ENCODE data around the gene STARD5. TPM values are rescaled to one million over a fixed set of nuclear protein-coding genes. Genes with fewer than 3 reads are reported as not detected.
A peak's percentile ranks its signal among the peaks of the same experiment; 100 is the strongest.

The STARD5 gene
- total RNA-seq, 3 donors from 2014 or later (not counting 1 experiment from before 2014, with no cell fraction given) = 4.7 to 6.6 (median 6.3) TPM

- intact Hi-C loops (cut with micrococcal nuclease) = no loop called here
- H3K27me3 Mint-ChIP-seq (ENCODE audit: low read depth in 2 of 2) = no peaks in the 10 kb centered on the region
- no peak overlapping the region for H3K4me3 ChIP-seq (ENCODE audit: low read length)
- peaks cover 17 to 18% of the 10 kb centered on the region in 2 donors for H3K4me1 Mint-ChIP-seq
- no peaks in the 10 kb centered on the region for H3K9me3 ChIP-seq (ENCODE audit: control insufficient read depth, insufficient read depth, low read length)
- DNase-seq (no peak), ATAC-seq (no peak)
- no peaks in the 10 kb centered on the region for H3K27me3 ChIP-seq (ENCODE audit: control insufficient read depth, insufficient read depth, low read length)
- no peak overlapping the region for H3K27ac Mint-ChIP-seq
- H3K36me3 ChIP-seq (ENCODE audit: control insufficient read depth, insufficient read depth, low read length) = no peaks in the 10 kb centered on the region
- H3K9me3 Mint-ChIP-seq = no peaks in the 10 kb centered on the region
- TF ChIP-seq CTCF (IDR thresholded peaks at IDR 0.05) = no peak
- no peak overlapping the region for H3K4me3 Mint-ChIP-seq
- H3K36me3 Mint-ChIP-seq = no peaks in the 10 kb centered on the region
- peaks cover 14% of the 10 kb centered on the region for H3K4me1 ChIP-seq (ENCODE audit: control insufficient read depth, insufficient read depth, low read length)
- WGBS (ENCODE audit: insufficient coverage) = 94% methylated on average over 6 of the region's 7 CpGs
- no peak overlapping the region for H3K27ac ChIP-seq (ENCODE audit: low read length)
These were observed 2.7 kb upstream of the STARD5 start for GRCh38 chr15:81326466-81327212.

GRCh38 chr15:81323559-81323943 lies 390 bp downstream of the STARD5 start:
- Mint-ChIP-seq H3K4me1 (peaks cover 17 to 18% of the 10 kb centered on the region in 2 donors), H3K27me3 (ENCODE audit: low read depth in 2 of 2) (no peaks in the 10 kb centered on the region), H3K36me3 (no peaks in the 10 kb centered on the region), H3K4me3 (peak overlapping the region; percentile 94), H3K9me3 (no peaks in the 10 kb centered on the region), H3K27ac (peak overlapping the region; percentile 68 to 90)
- 15% methylated on average over 4 of the region's 4 CpGs for WGBS (ENCODE audit: insufficient coverage)
- peak overlapping the region; percentile 67 for H3K4me3 ChIP-seq (ENCODE audit: low read length)
- no peaks in the 10 kb centered on the region for H3K9me3 ChIP-seq (ENCODE audit: control insufficient read depth, insufficient read depth, low read length)
- peaks cover 5% of the 10 kb centered on the region for H3K36me3 ChIP-seq (ENCODE audit: control insufficient read depth, insufficient read depth, low read length)
- H3K27ac ChIP-seq (ENCODE audit: low read length) = no peak overlapping the region
- intact Hi-C loops (cut with micrococcal nuclease) = loop anchor here (5.0 kb wide), 1 partner anchor 36 kb away; no protein-coding TSS in a partner anchor
- TF ChIP-seq CTCF (IDR thresholded peaks at IDR 0.05) = no peak
- no peak for DNase-seq
- H3K4me1 ChIP-seq (ENCODE audit: control insufficient read depth, insufficient read depth, low read length) = peaks cover 14% of the 10 kb centered on the region
- no peak for ATAC-seq
- H3K27me3 ChIP-seq (ENCODE audit: control insufficient read depth, insufficient read depth, low read length) = no peaks in the 10 kb centered on the region

GRCh38 chr15:81322676-81323253 lies 1.2 kb downstream of the STARD5 start:
- no peak for TF ChIP-seq CTCF (IDR thresholded peaks at IDR 0.05)
- H3K27ac ChIP-seq (ENCODE audit: low read length) = no peak overlapping the region
- H3K4me1 Mint-ChIP-seq = peaks cover 17 to 18% of the 10 kb centered on the region in 2 donors
- no peak overlapping the region for H3K27ac Mint-ChIP-seq
- H3K36me3 Mint-ChIP-seq = no peaks in the 10 kb centered on the region
- peaks cover 11% of the 10 kb centered on the region for H3K36me3 ChIP-seq (ENCODE audit: control insufficient read depth, insufficient read depth, low read length)
- ATAC-seq = no peak
- H3K9me3 ChIP-seq (ENCODE audit: control insufficient read depth, insufficient read depth, low read length) = no peaks in the 10 kb centered on the region
- intact Hi-C loops (cut with micrococcal nuclease) = loop anchor here (5.0 kb wide), 1 partner anchor 35 kb away; no protein-coding TSS in a partner anchor
- peaks cover 14% of the 10 kb centered on the region for H3K4me1 ChIP-seq (ENCODE audit: control insufficient read depth, insufficient read depth, low read length)
- H3K9me3 Mint-ChIP-seq = no peaks in the 10 kb centered on the region
- no peaks in the 10 kb centered on the region for H3K27me3 ChIP-seq (ENCODE audit: control insufficient read depth, insufficient read depth, low read length)
- peak overlapping the region; percentile 49 for H3K4me3 Mint-ChIP-seq
- no peaks in the 10 kb centered on the region for H3K27me3 Mint-ChIP-seq (ENCODE audit: low read depth in 2 of 2)
- no peak overlapping the region for H3K4me3 ChIP-seq (ENCODE audit: low read length)
- no peak for DNase-seq
- 87% methylated on average over 6 of the region's 6 CpGs for WGBS (ENCODE audit: insufficient coverage)

Measured in natural killer cell (primary cell).